WERI-Rb-1 (cell line): ENCODE measurements around the gene GGTLC2.

Experiments
- DNase-seq: peaks from one replicate; pipeline ENCODE4 v3.0.0-alpha.2; 2020
- H3K27ac ChIP-seq: fragments of 250-450 bp; sonication (Bioruptor Pico); 2 replicates; pipeline ENCODE4 v1.5.1; 2020; ENCODE audit warnings: mild to moderate bottlenecking, moderate library complexity
- H3K27me3 ChIP-seq: fragments of 250-450 bp; sonication (Bioruptor Pico); 2 replicates; pipeline ENCODE4 v1.5.1; 2021; ENCODE audit warnings: mild to moderate bottlenecking, low read depth, moderate library complexity; ENCODE audit not compliant: insufficient read depth, severe bottlenecking
- H3K36me3 ChIP-seq: fragments of 250-450 bp; sonication (Bioruptor Pico); 2 replicates; pipeline ENCODE4 v1.5.1; 2020; ENCODE audit warnings: mild to moderate bottlenecking, moderate library complexity
- H3K4me3 ChIP-seq: 2 replicates; pipeline ENCODE4 v1.5.1; 2011; ENCODE audit warnings: low read depth, mild to moderate bottlenecking, control low read depth, low read length
- H3K9me3 ChIP-seq: fragments of 250-450 bp; sonication (Bioruptor Pico); 2 replicates; pipeline ENCODE4 v1.5.1; 2021; ENCODE audit warnings: mild to moderate bottlenecking, moderate library complexity; ENCODE audit not compliant: severe bottlenecking
- CTCF ChIP-seq: IDR thresholded peaks from 2 replicates; pipeline ENCODE4 v1.5.1; 2011; ENCODE audit warnings: low read depth, mild to moderate bottlenecking, control low read depth, inconsistent platforms, low read length

Gene GGTLC2

DNA sequence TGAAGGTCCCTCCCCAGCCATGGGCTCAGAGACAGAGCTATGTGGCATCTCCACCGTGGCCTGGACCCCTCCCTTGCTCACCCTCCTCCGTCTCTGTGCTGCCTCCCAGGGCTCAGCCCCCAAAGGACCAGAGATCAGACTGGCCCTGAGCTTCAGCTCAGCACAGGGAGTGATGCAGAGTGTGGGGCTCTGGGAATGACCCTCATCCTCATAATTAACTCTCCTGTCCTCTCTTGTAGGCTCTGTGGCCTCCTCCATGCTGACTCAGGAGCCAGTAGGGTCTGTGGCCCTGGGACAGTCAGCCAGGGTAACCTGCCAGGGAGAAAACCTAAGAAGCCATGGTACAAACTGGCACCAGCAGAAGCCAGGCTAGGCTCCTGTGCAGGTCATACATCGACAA, 28.7 kb downstream of the GGTLC2 start:
- no peak for DNase-seq
- Histone ChIP-seq H3K4me3 (no peak overlapping the region), H3K27me3 (no peaks in the 10 kb centered on the region), H3K9me3 (no peaks in the 10 kb centered on the region), H3K36me3 (no peaks in the 10 kb centered on the region), H3K27ac (no peak overlapping the region)
- no peak for TF ChIP-seq CTCF

DNA sequence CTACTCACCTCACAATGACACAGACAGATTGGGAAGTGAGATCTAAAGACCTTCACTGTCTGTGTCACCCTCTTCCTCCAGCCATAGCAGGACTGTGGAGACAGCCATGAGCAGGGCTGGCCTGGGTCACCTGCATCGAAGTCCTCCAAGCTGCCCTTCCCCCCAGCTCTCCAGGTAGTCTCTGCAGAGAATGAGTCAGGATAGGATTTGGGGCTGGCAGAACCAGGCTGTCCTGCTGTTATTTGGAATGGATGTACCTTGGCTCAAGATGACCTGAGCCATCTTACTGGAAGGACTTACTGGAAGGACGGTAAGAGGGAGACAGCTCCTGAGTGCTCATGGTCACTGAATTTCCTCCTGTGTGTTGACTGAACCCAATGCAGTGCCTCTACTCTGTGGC, 29.2 kb downstream of the GGTLC2 start:
- no peak for TF ChIP-seq CTCF
- no peak for DNase-seq
- Histone ChIP-seq H3K27ac (no peak overlapping the region), H3K27me3 (no peaks in the 10 kb centered on the region), H3K4me3 (no peak overlapping the region), H3K36me3 (no peaks in the 10 kb centered on the region), H3K9me3 (no peaks in the 10 kb centered on the region)

DNA sequence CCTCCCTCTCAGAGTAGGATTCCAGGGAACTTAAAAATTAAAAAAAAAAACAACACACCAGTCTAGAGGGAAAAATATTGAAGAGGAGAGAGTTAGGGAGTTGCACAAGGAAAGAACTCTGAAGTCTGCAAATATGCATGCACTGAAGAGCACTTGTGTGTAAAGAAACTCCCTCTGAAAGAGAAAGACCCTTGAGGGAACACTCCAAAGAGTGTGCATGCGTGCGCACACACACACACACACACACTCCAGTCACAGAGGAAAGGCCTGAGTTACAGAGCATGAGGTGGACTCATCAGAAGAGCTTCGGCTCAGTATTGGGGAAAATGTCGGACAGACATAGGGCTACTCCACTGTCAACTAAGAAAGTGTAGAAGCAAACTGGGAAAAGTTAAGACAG, 30.1 kb downstream of the GGTLC2 start:
- no peak for TF ChIP-seq CTCF
- no peaks in the 10 kb centered on the region for H3K27me3 ChIP-seq
- H3K4me3 ChIP-seq, result no peak overlapping the region
- no peak overlapping the region for H3K27ac ChIP-seq
- no peaks in the 10 kb centered on the region for H3K9me3 ChIP-seq
- no peak for DNase-seq
- H3K36me3 ChIP-seq, result no peaks in the 10 kb centered on the region

DNA sequence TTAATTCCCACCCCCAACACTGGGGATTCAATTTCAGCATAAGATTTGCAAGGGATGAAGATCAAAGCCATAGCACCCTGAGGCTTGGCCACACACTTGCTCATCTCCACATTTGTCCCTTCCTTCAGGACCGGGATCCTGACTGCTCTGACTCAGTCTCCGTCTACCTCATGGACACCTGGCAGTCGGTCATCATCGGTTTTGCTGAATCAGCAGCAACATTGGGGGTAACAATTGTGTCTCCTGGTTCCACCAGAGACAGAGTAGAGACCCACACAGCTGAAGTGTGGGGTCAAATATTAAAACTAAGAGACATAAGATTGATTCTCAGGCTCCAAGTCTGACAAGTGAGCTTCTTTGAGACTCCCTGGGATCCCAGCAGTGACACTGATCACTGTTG, 34.6 kb downstream of the GGTLC2 start:
- Histone ChIP-seq H3K36me3 (no peaks in the 10 kb centered on the region), H3K27ac (no peak overlapping the region), H3K4me3 (no peak overlapping the region), H3K27me3 (no peaks in the 10 kb centered on the region), H3K9me3 (no peaks in the 10 kb centered on the region)
- DNase-seq, result no peak
- TF ChIP-seq CTCF, result no peak

GRCh38 chr22:22680396-22680795, 36.0 kb downstream of the GGTLC2 start:
- Histone ChIP-seq H3K4me3 (no peak overlapping the region), H3K36me3 (no peaks in the 10 kb centered on the region), H3K27me3 (no peaks in the 10 kb centered on the region), H3K9me3 (no peaks in the 10 kb centered on the region), H3K27ac (no peak overlapping the region; the same call in 1 of the 2 replicates)
- DNase-seq, result no peak
- no peak for TF ChIP-seq CTCF

DNA sequence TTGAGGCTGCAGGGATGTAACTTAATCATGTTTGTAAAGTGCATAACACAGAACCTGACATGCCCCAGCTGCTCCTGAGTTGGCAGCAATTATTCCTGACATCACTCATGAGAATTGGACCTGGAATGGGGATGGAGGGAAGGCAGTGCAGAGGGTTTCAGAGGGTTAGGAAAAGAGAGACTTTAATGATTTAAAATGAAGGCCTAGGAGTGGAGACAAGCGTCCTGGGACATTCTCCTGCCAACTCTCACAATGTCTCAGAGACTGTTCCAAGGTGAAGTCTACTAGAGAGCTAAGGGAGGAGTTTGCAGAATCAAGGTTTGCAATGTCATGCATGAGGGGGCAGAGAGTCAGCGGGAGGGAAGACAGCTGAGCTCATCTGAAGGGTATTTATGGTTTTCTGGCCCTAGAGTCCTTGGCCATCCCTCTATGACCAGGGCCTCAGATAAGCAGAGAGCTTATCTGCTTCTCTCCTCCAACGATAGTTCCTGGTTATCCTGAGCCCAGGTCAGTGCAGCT, 36.9 kb downstream of the GGTLC2 start:
- H3K27ac ChIP-seq, result peak overlapping the region; percentile 30; the same call in 1 of the 2 replicates
- no peak overlapping the region for H3K4me3 ChIP-seq
- peak; percentile 40 for DNase-seq
- H3K36me3 ChIP-seq, result no peaks in the 10 kb centered on the region
- H3K9me3 ChIP-seq, result no peaks in the 10 kb centered on the region
- TF ChIP-seq CTCF, result no peak
- no peaks in the 10 kb centered on the region for H3K27me3 ChIP-seq
